ENCODE measurements around the gene SLC22A31.
"Not testable (repeated sequence)": the region's sequence is repeated elsewhere in the genome, so short reads cannot be mapped to it uniquely, and the experiment has no call there.

DNA sequence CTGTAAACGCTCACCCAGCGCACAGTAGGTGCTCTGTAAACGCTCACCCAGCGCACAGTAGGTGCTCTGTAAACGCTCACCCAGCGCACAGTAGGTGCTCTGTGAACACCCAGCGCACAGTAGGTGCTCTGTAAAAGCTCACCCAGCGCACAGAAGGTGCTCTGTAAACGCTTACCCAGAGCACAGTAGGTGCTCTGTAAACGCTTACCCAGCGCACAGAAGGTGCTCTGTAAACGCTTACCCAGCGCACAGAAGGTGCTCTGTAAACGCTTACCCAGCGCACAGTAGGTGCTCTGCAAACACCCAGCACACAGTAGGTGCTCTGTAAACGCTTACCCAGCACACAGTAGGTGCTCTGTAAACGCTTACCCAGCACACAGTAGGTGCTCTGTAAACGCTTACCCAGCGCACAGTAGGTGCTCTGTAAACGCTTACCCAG, 13.7 kb downstream of the SLC22A31 start:
- not testable (repeated sequence) for TF ChIP-seq TOX (CRISPR knock-in tag; IDR thresholded peaks at IDR 0.05; ENCODE audit: borderline replicate concordance); OSR1 (CRISPR knock-in tag; IDR thresholded peaks at IDR 0.05); PPARA (CRISPR knock-in tag; IDR thresholded peaks at IDR 0.05; ENCODE audit: borderline replicate concordance); ARNTL (CRISPR knock-in tag; IDR thresholded peaks at IDR 0.05; ENCODE audit: borderline replicate concordance, low read depth); ZFP30 (CRISPR knock-in tag; IDR thresholded peaks at IDR 0.05)
- TF ChIP-seq, protein P1, sequence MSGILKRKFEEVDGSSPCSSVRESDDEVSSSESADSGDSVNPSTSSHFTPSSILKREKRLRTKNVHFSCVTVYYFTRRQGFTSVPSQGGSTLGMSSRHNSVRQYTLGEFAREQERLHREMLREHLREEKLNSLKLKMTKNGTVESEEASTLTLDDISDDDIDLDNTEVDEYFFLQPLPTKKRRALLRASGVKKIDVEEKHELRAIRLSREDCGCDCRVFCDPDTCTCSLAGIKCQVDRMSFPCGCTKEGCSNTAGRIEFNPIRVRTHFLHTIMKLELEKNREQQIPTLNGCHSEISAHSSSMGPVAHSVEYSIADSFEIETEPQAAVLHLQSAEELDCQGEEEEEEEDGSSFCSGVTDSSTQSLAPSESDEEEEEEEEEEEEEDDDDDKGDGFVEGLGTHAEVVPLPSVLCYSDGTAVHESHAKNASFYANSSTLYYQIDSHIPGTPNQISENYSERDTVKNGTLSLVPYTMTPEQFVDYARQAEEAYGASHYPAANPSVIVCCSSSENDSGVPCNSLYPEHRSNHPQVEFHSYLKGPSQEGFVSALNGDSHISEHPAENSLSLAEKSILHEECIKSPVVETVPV (CRISPR knock-in tag; IDR thresholded peaks at IDR 0.05), result not testable (repeated sequence)
